Measurements from ENCODE around the gene SLC5A12. TPM values are rescaled to one million over a fixed set of nuclear protein-coding genes. Genes with fewer than 3 reads are reported as not detected.

SLC5A12 gene
- total RNA-seq, 1 experiment from 2014 or later: not detected

GRCh38 chr11:26687351-26687750, 34.5 kb downstream of the SLC5A12 start:
- ChIA-PET CTCF (no interaction called here), POLR2A (no interaction called here)
- intact Hi-C loops (cut with micrococcal nuclease): no loop called here
- Mint-ChIP-seq H3K27me3 (ENCODE audit: insufficient read depth, unreplicated experiment) (no peaks in the 10 kb centered on the region), H3K9me3 (ENCODE audit: unreplicated experiment) (no peaks in the 10 kb centered on the region), H3K4me3 (ENCODE audit: unreplicated experiment) (no peak overlapping the region), H3K27ac (ENCODE audit: low read depth, unreplicated experiment) (no peak overlapping the region), H3K36me3 (ENCODE audit: insufficient read depth, unreplicated experiment) (no peaks in the 10 kb centered on the region), H3K4me1 (ENCODE audit: insufficient read depth, unreplicated experiment) (no peaks in the 10 kb centered on the region)
- TF ChIP-seq CTCF (IDR thresholded peaks at IDR 0.05; ENCODE audit: unreplicated experiment): no peak
- no peak for DNase-seq (ENCODE audit: unreplicated experiment)
- BruUV-seq (replicated peaks): no TSS peak

- Mint-ChIP-seq H3K27ac (ENCODE audit: low read depth, unreplicated experiment) (no peak overlapping the region), H3K36me3 (ENCODE audit: insufficient read depth, unreplicated experiment) (no peaks in the 10 kb centered on the region), H3K27me3 (ENCODE audit: insufficient read depth, unreplicated experiment) (no peaks in the 10 kb centered on the region), H3K4me1 (ENCODE audit: insufficient read depth, unreplicated experiment) (no peaks in the 10 kb centered on the region), H3K4me3 (ENCODE audit: unreplicated experiment) (no peak overlapping the region), H3K9me3 (ENCODE audit: unreplicated experiment) (no peaks in the 10 kb centered on the region)
- DNase-seq (ENCODE audit: unreplicated experiment): no peak
- no peak for TF ChIP-seq CTCF (IDR thresholded peaks at IDR 0.05; ENCODE audit: unreplicated experiment)
- ChIA-PET POLR2A (no interaction called here), CTCF (interaction anchor here (0.7 to 1.7 kb wide), 3 partner anchors 176 to 482 kb away, joined by 3 to 4 read pairs (median 3); no protein-coding TSS in a partner anchor)
- no TSS peak for BruUV-seq (replicated peaks)
- intact Hi-C loops (cut with micrococcal nuclease): no loop called here
Measured at GRCh38 chr11:26677566-26677965, 44.3 kb downstream of the SLC5A12 start.

GRCh38 chr11:26676641-26677040, 45.2 kb downstream of the SLC5A12 start:
- intact Hi-C loops (cut with micrococcal nuclease): no loop called here
- Mint-ChIP-seq H3K27me3 (ENCODE audit: insufficient read depth, unreplicated experiment) (no peaks in the 10 kb centered on the region), H3K36me3 (ENCODE audit: insufficient read depth, unreplicated experiment) (no peaks in the 10 kb centered on the region), H3K4me1 (ENCODE audit: insufficient read depth, unreplicated experiment) (no peaks in the 10 kb centered on the region), H3K9me3 (ENCODE audit: unreplicated experiment) (no peaks in the 10 kb centered on the region), H3K27ac (ENCODE audit: low read depth, unreplicated experiment) (no peak overlapping the region), H3K4me3 (ENCODE audit: unreplicated experiment) (no peak overlapping the region)
- no peak for TF ChIP-seq CTCF (IDR thresholded peaks at IDR 0.05; ENCODE audit: unreplicated experiment)
- CTCF ChIA-PET: interaction anchor here (1.7 kb wide), 1 partner anchor 483 kb away, joined by 4 read pairs; no protein-coding TSS in a partner anchor
- no TSS peak for BruUV-seq (replicated peaks)
- POLR2A ChIA-PET: no interaction called here
- DNase-seq (ENCODE audit: unreplicated experiment): no peak

GRCh38 chr11:26675233-26675928, 46.5 kb downstream of the SLC5A12 start:
- no TSS peak for BruUV-seq (replicated peaks)
- POLR2A ChIA-PET: no interaction called here
- DNase-seq (ENCODE audit: unreplicated experiment): no peak
- no peaks in the 10 kb centered on the region for H3K9me3 Mint-ChIP-seq (ENCODE audit: unreplicated experiment)
- no peaks in the 10 kb centered on the region for H3K27me3 Mint-ChIP-seq (ENCODE audit: insufficient read depth, unreplicated experiment)
- H3K4me3 Mint-ChIP-seq (ENCODE audit: unreplicated experiment): no peak overlapping the region
- no peak for TF ChIP-seq CTCF (IDR thresholded peaks at IDR 0.05; ENCODE audit: unreplicated experiment)
- intact Hi-C loops (cut with micrococcal nuclease): no loop called here
- no peaks in the 10 kb centered on the region for H3K4me1 Mint-ChIP-seq (ENCODE audit: insufficient read depth, unreplicated experiment)
- no peak overlapping the region for H3K27ac Mint-ChIP-seq (ENCODE audit: low read depth, unreplicated experiment)
- CTCF ChIA-PET: interaction anchor here (0.6 kb wide), 1 partner anchor 402 kb away, joined by 3 read pairs; no protein-coding TSS in a partner anchor
- no peaks in the 10 kb centered on the region for H3K36me3 Mint-ChIP-seq (ENCODE audit: insufficient read depth, unreplicated experiment)
